ENCODE measurements around the gene PPIP5K1. TPM values are rescaled to one million over a fixed set of nuclear protein-coding genes. Genes with fewer than 3 reads are reported as not detected.

PPIP5K1 gene
- total and polyA plus RNA-seq, 2 donors from 2014 or later = 7.7 to 64.6 TPM

DNA sequence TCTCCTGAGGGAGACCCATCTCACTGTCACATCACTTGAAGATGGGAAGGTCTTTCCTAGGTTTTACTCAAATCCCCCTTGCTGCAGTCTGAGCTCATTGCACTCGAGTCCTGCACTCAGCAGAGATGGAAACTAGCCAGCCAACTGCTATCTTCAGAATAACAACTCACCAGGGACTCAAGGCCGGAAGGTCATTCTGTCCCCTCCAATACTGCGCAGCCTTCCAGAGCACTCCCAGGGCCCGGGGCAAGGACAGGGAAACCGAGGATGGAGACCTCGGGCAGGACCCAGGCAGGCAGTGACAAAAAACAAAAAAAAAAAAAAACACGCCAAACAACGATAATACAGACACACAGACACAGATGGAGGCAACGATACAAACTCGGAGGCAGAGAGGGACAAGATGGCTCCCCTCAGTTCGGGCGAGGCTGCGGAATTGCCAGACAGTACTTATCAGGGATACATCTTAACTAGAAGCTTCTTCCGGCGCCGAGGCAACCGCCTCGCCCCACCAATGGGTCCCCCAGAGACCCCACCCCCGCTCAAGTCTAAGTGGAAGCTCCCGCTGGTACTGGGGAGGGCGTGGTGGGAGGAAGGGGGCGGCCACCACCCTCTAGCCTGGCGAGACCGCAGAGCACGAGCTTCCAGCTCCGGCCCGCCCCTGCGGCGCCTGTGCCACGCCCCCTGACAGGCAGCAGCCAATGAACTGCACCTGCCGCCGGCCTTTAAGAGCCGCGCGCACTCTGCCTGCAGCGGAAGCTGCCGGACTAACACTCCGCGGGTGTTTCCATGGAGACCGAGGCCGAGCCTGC lies 79.6 kb downstream of the PPIP5K1 start:
- Histone ChIP-seq H3K4me1 (ENCODE audit: control insufficient read depth in 2 of 3, insufficient read depth in 2 of 3, low read depth in 1 of 3, low read length in 3 of 3) (peaks cover 0 to 13% (median 6%) of the 10 kb centered on the region in 3 donors), H3K9me3 (ENCODE audit: control insufficient read depth in 2 of 3, insufficient read depth in 1 of 3, low read length in 3 of 3) (no peaks in the 10 kb centered on the region), H3K9ac (ENCODE audit: low read length in 3 of 3) (peak overlapping the region; percentile 71 to 80 (median 73)), H3K27ac (ENCODE audit: low read depth in 2 of 2, low read length in 2 of 2) (peak overlapping the region; percentile 83 to 86), H3K4me3 (ENCODE audit: low read length in 3 of 3) (peak overlapping the region; percentile 78 to 93 (median 87)), H3K36me3 (ENCODE audit: control insufficient read depth in 2 of 3, insufficient read depth in 3 of 3, low read length in 3 of 3) (no peaks in the 10 kb centered on the region), H3K27me3 (ENCODE audit: control insufficient read depth, insufficient read depth, low read length) (no peaks in the 10 kb centered on the region)
- DNase-seq (peak; percentile 99 to 100 (median 99)), FAIRE-seq (peak; percentile 58)
- intact Hi-C loops (cut with DNase I) = no loop called here
- TF ChIP-seq, protein P1, sequence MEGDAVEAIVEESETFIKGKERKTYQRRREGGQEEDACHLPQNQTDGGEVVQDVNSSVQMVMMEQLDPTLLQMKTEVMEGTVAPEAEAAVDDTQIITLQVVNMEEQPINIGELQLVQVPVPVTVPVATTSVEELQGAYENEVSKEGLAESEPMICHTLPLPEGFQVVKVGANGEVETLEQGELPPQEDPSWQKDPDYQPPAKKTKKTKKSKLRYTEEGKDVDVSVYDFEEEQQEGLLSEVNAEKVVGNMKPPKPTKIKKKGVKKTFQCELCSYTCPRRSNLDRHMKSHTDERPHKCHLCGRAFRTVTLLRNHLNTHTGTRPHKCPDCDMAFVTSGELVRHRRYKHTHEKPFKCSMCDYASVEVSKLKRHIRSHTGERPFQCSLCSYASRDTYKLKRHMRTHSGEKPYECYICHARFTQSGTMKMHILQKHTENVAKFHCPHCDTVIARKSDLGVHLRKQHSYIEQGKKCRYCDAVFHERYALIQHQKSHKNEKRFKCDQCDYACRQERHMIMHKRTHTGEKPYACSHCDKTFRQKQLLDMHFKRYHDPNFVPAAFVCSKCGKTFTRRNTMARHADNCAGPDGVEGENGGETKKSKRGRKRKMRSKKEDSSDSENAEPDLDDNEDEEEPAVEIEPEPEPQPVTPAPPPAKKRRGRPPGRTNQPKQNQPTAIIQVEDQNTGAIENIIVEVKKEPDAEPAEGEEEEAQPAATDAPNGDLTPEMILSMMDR (IDR thresholded peaks at IDR 0.05; ENCODE audit: borderline replicate concordance, extremely low read depth, insufficient read depth) = peak; percentile 17

- H3K36me3 ChIP-seq (ENCODE audit: control insufficient read depth in 2 of 3, insufficient read depth in 3 of 3, low read length in 3 of 3) = no peaks in the 10 kb centered on the region
- intact Hi-C loops (cut with DNase I) = no loop called here
- H3K9me3 ChIP-seq (ENCODE audit: control insufficient read depth in 2 of 3, insufficient read depth in 1 of 3, low read length in 3 of 3) = no peaks in the 10 kb centered on the region
- peaks cover 0 to 13% (median 6%) of the 10 kb centered on the region in 3 donors for H3K4me1 ChIP-seq (ENCODE audit: control insufficient read depth in 2 of 3, insufficient read depth in 2 of 3, low read depth in 1 of 3, low read length in 3 of 3)
- FAIRE-seq (no peak), DNase-seq (peak in 2 of 5 donors; percentile 32 to 35)
- H3K9ac ChIP-seq (ENCODE audit: low read length in 3 of 3) = peak overlapping the region in 1 of 3 donors; percentile 71
- H3K4me3 ChIP-seq (ENCODE audit: low read length in 3 of 3) = peak overlapping the region; percentile 26 to 93 (median 78)
- no peaks in the 10 kb centered on the region for H3K27me3 ChIP-seq (ENCODE audit: control insufficient read depth, insufficient read depth, low read length)
- peak overlapping the region in 1 of 2 donors; percentile 28 for H3K27ac ChIP-seq (ENCODE audit: low read depth in 2 of 2, low read length in 2 of 2)
- TF ChIP-seq, protein P1 (IDR thresholded peaks at IDR 0.05; ENCODE audit: borderline replicate concordance, extremely low read depth, insufficient read depth) = no peak
Measured at GRCh38 chr15:43509660-43510199, 80.3 kb downstream of the PPIP5K1 start.

DNA sequence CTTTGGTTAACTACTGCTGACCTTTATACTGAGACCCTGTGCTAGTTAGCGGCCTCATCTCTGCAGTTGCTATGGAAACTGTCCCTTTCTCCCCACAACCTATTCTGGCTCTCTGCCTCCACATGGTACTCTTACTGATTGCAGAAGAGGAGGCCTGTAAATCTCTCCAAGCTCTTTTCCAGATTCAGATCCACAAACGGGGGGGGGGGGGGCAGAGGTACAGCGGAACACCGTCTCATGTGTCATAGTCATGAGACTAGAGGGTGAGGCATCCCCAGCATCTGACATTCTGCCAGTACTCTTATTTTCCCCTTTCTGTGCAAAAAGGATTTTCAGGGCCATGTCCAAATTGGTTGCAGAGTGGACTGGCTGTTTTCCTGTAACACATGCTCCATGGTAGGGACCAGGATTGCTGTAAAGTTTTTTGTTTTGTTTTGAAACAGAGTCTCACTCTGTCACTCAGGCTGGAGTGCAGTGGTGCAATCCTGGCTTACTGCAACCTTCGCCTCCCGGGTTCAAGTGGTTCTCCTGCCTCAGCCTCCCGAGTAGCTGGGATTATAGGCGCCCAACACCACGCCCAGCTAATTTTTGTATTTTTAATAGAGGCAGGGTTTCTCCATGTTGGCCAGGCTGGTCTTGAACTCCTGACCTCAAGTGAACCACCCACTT lies 80.9 kb downstream of the PPIP5K1 start:
- no peaks in the 10 kb centered on the region for H3K9me3 ChIP-seq (ENCODE audit: control insufficient read depth in 2 of 3, insufficient read depth in 1 of 3, low read length in 3 of 3)
- DNase-seq = peak in 1 of 5 donors; percentile 38
- H3K4me1 ChIP-seq (ENCODE audit: control insufficient read depth in 2 of 3, insufficient read depth in 2 of 3, low read depth in 1 of 3, low read length in 3 of 3) = peaks cover 0 to 13% (median 6%) of the 10 kb centered on the region in 3 donors
- H3K27ac ChIP-seq (ENCODE audit: low read depth in 2 of 2, low read length in 2 of 2) = no peak overlapping the region
- no peaks in the 10 kb centered on the region for H3K27me3 ChIP-seq (ENCODE audit: control insufficient read depth, insufficient read depth, low read length)
- no peak overlapping the region for H3K9ac ChIP-seq (ENCODE audit: low read length in 3 of 3)
- no peak overlapping the region for H3K4me3 ChIP-seq (ENCODE audit: low read length in 3 of 3)
- H3K36me3 ChIP-seq (ENCODE audit: control insufficient read depth in 2 of 3, insufficient read depth in 3 of 3, low read length in 3 of 3) = no peaks in the 10 kb centered on the region
- intact Hi-C loops (cut with DNase I) = no loop called here
- TF ChIP-seq, protein P1 (IDR thresholded peaks at IDR 0.05; ENCODE audit: borderline replicate concordance, extremely low read depth, insufficient read depth) = no peak
- FAIRE-seq = no peak
